NCI-H1694 treated with DMSO at 0.1 percent for 48 hours (cell line): Measurements from ENCODE around the gene GRAMD4.

Experiments
- DNase-seq: peaks from one replicate; lab custom pipeline; 2025; lab: John Stamatoyannopoulos, UW

The GRAMD4 gene

DNA sequence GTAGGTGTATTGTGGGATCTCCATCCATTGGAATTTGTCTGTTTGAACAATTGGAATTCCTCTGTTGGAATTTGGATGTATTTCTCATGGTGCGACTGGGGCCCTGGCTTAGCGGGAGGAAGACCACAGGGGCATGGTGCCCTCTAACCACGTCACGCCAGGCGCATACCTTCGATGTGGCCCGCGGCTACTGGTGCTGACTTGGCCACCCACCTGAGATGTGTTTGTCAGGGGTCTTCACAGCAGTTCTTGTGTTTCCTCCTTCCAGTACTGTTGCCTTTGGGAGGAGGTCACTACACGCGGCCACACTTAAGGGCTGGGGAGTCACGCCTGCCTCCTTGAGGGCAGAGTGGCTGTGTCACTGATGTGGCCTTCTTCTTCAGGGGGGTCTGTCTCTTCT, 36.6 kb upstream of the GRAMD4 start:
- DNase-seq, result no peak

DNA sequence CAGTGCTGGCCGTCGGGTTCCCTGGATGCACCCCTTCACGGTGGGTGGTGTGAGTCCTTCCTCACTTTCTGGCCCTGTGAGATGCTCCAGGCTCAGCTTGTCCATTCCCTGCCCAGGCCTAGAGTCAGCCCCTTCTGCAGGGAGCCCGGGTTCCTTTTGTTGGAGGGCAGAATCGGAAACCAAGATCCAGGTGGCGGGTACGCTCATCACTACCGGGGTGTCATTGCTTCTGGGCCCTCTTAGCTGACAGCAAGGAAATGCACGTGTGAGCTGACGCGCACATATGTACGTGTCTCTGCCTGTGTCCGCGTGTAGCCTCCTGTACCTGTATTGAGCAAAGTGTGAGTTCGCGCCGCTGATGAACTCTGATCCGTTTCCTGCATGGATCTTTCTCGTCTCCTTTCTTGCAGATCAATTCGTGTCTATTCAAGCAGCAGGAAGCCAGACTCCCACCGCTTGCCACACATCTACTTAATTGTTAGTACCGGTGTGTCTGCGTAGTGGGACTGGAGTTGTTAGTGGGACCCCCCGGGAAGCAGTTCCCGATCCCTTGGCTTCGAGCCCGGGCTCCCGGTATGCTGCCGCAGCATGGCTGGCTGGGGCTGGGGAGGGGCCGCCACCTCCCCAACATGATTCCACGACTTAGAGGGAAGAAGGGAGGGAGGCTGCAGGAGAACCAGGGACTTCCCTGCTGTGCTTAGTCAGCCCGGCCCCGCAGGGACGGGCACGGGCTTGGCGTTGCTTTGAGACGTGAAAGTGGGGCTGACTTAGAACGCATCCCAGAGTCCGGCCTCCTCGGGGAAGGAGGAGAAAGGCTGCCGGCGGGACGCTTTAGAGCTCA, 35.9 kb upstream of the GRAMD4 start:
- no peak for DNase-seq

DNA sequence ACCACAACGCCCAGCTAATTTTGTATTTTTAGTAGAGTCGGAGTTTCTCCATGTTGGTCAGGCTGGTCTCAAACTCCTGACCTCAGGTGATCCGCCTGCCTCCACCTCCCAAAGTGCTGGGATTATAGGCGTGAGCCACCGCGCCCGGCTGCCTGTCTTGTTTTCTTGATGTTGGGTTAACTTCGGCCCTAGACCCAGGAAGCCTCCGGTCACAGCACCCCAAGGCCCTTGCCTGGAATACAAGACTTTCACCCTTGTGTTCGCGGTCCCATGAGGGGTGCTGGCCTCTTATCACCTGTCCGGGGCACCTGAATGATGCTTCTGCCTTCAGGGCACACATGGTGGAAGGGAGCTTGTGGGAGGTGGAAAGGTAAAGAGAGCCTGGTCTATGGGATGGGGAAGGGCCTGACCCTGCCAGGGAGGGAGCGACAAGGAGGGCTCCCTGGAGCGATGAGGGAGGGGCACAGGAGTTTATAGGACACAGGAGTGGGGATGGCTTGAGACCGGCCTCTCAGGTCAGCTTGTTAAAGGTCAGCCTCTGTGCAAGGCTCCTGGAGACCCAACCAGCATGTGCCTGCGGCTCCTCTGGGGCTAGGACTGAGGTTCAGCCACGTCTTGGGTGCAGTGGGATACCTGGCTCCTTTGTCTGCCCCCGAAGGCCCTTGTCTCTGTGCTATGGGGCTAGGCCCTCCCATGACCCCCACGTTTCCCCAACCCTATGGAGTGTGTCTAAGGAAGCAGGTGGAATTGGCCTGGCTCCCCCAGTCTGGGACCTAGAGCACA, 34.7 kb upstream of the GRAMD4 start:
- no peak for DNase-seq

DNA sequence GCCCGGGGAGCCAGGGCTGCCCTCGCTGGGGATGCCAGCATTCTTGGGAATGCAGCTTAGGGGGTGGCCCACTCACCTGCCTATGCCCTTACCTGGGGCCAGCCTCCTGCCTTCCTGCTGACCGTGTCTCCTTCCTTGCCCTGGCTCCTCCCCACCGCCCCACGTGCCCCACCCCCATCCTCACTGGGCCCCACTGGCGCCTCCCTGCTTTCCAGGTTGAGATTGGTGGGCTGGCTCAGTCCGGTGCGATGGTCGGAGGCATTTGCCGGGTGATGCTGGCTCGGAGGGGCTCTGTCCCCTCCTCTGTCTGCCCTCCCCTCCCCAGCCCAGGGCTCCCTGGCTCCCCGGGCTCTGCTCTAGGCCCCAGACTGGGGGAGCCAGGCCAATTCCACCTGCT, 34.1 kb upstream of the GRAMD4 start:
- DNase-seq, result no peak

DNA sequence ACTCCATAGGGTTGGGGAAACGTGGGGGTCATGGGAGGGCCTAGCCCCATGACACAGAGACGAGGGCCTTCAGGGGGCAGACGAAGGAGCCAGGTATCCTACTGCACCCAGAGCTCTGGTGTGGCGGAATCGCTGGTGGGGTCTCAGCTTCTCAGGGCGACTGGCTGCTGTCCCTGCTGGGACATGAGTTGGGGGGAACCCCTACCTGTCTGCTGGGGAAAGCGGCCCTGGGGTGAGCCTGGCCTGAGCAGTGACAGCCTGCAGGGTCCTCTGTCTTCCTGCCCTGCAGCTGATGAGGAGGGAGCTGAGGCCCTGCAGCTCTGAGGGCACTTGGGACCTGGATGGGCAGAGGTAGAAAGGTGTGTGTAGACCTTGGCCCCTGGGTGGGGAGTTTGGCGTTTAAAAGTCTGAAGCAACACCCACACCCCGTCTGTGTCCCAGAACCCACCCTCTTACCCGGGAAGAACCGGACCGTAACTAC, 33.6 kb upstream of the GRAMD4 start:
- no peak for DNase-seq

DNA sequence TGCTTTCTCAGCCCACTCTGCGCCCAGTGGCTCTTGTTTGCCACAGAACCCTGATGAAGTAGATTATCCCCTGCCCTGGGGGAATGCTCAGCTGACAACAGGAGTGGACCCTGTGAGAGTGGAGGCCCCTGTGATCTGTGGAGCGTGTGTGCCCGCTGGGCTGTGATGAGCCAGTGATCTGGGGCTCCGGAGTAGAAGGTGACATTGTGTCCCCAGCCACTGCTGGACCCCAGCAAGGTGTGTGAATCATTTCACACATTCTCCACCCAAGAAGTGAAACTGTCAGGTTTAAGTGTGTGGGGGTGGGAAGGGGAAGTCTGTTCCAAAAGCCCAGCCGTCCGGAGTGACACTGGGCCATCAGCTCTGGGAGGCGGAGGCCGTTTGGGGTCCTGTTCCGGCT, 33.1 kb upstream of the GRAMD4 start:
- DNase-seq, result no peak

DNA sequence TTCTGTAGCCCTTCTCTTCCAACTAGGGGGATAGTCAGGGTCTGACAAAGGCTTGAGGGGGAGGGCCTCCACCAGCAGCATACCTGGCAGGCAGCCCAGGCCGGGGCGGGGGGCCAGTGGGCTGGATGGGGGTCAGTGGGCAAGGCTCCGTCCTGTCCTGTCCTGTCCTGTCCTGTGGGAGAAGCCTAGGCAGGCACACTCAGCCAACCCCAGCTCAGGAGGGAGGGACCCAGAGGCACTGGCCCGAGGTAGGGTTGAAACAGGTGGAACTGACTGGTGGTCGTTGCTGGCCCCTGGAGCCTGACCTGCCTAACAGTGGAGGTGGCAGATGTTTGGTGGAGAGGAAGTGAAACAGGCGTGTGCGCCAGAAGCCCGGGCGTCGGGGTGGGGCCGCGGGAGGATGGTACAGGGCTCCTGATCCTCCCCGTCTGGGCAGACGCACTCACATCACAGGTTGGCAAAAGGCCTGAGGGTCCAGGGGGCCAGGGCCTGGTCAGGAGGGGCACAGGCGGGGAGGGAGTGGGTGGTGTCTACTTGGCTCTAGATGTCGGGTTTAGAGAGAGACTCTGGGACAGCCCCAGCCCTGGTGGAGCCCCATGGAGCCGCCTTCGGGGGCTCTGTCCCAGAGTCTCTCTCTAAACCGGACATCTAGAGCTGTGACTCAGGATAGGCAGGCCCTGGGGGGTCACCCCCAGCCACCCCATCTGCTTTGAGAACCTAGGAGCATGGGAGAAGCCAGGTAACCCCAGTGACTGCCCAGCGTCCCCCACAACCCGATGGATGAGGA, 32.5 kb upstream of the GRAMD4 start:
- no peak for DNase-seq

DNA sequence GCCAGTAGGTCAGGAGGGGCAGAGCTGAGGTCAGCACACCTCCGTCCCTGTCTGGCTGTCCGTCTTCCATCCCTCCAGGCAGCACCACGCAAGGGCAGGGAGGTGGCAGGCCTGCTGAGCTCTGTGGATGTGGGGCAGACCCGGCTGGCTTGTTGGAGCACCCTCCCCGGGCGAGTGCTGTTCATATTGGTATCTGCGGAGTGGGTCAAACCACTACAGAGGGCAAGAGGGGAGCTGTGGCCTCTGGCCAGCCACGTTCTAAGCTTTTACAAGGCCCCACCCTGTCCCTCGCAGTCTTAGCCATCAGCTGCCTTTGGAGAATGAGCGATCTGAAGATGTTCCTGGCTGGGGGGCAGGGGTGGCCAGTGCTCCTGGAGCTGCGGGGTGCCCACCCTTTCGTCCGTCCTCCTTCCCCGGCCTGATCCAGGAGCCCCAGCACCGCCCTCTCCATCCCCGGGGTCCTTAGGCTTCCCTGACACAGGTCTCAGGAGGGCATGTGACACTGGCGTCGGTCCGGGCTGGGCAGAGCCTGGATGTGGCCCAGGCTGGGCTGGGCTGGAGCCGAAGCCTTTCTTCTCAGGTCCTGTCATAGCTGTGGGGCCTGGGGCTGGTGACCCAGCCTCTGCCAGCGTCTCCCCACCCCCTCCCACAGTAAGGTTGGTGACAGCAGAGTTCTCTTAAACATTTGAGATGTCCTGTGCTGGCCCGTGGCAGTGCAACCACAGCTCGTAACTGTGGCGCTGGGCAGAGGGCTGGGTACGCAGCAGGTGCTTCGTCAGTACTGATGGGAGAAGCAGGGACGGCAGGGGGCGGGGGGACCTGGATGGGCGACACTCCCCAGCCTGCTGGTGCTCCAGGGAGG, 31.7 kb upstream of the GRAMD4 start:
- DNase-seq, result no peak

DNA sequence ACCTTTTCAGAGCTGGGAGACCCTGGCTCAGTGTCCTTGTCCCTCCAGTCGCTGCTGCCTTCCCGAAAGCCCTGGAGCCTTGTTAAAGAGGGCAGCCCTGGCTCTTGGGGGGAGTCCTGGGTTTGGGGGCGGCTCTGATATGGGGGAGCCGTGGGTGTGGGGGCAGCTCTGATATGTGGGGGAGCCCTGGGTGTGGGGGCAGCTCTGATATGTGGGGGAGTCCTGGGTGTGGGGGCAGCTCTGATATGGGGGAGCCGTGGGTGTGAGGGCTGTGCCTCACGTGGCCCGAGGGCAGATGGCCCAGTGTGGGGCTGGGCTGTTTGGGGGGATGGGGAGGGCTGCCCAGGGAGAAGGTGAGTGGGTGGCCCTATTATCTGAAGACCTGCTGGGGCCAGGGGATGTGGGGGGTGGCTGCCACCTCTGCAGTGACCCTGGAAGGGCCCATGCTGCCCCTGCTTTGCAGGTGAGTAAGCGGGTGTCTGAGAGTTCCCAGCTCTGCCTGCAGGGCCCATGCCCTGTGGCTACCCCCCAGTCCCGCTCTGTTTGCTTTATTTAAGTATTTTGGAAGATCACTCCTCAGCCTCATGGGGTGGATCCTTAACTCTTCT, 30.9 kb upstream of the GRAMD4 start:
- no peak for DNase-seq

DNA sequence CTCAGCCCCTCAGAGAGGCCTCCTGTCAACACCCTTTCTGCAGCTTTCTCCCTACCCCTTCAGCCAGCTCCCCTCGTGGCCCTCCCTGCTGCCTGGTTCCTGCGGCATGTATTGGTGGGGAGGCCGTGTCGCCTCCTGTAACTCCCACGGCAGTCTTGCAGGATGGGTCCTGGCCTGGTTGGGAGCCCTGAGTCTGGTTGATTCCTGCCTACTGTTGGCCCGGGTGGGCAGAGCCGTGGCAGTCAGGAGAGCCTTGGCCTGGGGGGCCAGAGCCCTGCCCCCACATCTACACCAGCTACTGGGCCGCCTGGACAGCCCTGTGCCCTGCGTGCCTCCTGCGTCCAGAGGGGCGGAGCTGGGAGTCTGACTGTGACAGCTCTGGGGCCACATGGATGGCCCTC, 30.3 kb upstream of the GRAMD4 start:
- DNase-seq, result no peak

DNA sequence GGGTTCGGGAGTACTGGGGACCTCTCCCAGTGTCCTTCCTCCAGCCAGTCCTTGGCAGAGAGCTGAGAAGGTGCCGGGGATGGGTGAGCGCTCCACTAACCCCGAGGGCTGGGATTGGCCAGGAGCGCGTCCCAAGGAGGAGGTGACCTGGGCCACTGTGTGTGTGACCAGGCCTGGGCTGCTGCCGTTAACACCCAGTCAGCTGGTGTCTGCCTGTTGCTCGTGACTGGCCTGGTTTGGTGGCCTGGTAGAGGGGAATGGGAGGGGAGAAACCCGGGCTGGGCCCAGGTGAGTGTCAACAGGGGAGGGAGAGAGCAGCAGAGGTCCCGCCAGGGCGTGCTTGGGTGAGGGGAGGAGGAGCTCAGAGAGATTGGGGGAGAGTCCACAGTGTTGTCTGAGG, 29.9 kb upstream of the GRAMD4 start:
- DNase-seq, result no peak

DNA sequence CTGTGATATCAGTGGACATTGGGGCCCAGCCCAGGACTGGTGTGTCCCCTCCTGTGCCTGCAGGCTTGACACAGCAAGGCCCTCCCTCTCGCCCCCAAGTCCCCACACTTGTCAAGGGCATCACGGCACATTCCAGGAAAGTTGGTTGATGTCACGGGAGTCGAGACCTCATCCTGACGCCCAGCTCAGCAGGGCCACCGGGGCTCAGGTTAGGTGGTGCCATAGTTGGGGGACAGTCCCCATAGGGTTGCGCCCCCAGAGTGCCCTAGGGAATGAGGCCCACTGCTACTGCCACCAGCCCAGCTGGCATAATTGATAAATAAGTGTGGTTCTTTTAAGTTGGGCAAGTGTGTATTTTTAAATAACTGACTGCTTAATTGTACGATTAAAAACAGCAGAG, 28.3 kb upstream of the GRAMD4 start:
- no peak for DNase-seq

DNA sequence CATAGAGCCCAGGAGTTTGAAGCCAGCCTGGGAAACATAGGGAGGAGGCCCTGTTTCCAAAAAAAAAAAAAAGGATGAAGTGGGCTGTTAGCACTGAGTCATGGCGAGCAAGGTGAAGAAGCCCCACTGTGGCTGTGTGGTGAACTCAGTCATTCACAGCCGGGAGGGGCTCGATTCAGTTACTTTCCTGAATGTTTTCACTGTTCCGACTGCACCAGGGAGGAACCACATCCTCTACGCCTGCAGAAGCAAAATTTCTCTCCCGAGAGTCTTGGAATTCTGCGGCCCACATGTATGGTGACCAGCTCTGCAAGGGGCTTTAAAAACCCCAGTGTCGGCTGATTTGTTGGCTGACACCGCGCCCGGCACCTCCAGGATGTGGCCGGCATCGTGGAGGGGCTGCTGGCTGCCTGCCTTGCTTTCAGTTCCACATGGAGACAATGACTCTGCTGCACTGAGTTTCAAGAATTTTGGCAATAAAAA, 27.8 kb upstream of the GRAMD4 start:
- no peak for DNase-seq

DNA sequence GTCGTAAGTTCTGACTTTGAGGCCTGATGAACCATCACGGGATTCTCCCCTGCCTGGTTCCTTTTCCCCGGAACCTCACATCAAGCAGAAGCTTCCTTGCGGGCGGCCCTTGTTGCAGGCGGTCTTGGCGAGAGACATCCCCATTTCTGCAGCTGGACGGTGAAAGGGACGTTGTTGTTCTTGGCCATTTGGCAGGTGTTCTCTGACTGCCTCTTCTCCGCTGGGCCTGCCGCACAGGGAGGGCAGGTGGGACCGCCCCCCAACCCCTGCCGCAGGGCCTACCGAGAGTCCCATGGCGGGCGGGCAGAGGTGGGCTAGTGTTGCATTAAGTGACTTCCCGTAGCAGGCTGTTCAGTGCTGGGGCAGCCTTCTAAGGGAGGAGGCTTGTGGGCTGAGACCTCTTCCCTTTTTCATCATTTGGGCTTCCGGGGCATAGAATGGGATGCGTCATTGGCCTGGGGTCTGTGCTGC, 26.9 kb upstream of the GRAMD4 start:
- no peak for DNase-seq

DNA sequence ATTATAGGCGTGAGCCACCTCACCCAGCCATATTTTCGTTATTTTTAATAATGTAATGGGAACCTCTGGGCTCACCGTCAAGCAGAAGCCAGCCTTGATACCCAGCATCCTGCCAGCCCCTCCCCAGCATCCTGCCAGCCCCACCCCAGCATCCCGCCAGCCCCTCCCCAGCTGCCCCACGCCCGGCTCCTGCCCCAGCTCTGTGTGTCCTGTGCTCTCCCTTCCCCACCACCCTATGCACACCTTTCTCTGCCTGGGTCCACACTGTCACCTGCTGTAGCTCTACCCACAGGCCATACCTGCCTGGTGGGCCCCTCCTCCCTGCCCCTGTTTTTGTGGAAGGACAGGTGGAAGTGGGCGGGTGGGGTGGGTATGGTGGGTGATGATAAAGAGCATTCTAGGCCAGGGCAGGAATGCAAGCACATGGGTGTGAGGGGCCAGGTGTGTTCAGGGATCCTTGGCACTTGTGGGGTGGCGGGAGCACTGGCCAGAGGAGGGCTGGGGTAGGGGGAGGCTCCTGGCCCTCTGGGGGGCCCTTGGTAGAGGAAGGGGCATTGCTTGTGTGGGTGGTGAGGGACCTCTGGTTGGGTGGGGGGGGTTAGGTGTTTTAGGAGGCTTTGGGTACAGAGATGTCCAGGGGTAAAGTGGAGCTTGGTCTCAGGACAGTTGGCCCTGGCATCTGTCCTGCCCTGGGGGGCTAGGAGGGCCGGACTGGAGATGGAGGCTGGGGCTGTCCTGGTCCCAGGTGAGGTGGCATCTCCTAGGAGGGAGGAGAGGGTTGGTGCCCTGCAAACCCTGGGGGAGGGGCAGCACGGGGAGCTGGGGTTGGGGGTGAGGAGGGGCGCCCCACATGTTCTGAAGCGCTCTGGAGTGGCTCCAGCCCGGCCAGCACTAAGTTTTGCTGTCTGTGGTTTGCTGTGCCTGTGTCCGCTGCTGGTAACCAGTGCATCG, 25.9 kb upstream of the GRAMD4 start:
- DNase-seq, result no peak

DNA sequence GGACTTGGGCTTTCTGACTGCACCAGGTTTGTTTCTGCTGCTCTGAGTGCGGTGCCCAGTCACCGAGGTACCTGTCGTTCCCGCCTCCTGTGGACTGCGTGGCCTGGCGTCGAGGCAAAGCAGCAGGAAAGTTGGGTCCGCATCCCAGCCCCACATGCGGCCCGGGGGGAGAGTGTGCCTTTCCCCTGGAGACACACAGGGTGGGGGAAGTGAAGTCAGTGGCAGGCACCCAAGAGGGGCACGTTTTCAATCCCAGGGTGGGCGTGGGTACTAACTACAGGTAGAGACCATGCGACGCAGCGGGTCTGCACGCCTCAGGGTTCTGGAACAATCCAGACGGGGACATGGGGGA, 25.3 kb upstream of the GRAMD4 start:
- DNase-seq, result no peak

DNA sequence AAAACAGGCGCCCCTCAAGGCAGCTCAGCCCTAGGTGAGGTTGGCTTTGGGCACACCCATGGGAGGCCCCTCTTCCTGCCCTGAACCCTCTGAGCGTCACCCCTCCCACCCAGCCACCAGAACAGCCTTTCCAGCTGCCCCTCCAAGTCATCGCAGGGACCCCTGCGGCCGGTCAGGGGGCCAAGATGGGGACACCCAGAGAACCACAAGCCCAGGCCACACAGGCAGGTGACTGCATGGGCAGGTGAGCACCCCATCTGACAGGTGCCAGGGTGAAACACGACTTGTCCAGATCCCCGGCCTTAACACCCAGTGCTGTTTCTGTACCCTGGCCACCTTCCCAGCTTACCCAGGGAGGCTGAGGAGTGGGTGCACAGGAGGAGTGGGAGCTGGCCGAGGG, 24.6 kb upstream of the GRAMD4 start:
- DNase-seq, result no peak

DNA sequence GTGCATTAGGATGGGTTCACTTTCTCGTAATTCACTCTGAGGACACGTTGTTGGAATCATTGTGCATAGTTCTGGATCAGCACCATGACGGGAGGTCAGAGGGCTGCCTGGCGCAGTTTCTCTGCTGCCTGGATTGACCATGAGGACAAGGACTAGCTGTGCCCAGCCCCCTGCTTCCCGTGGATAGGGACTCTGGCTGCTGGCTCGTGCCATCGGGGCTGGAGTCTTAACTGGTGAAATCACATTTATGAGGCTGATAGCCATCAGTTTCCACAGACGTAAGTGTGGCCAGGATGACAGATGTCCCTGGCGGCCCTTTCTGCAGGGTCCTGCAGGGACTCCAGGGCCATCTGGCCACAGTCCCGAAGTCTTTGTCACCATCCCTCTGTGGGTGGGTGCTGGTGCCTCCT, 24.1 kb upstream of the GRAMD4 start:
- DNase-seq, result no peak

DNA sequence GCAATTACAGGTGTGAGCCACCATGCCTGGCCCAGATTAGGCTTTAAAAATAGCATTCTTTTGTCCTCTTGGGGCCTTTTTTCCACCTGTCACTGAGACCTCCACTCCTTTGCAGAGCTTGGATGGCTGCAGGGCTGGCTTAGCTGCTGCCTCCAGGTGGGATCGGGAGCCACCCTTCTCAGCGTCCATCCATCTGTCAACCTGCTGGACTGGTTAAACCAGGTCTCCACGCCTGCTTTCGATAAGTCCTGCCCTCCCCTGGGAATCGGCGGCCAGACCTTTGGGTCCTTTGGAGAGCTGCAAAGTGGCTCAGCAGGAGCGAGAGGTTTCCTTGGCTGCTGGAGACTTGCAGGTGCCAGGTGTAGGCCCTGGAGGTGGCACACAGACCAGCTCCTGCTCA, 23.4 kb upstream of the GRAMD4 start:
- DNase-seq, result no peak

DNA sequence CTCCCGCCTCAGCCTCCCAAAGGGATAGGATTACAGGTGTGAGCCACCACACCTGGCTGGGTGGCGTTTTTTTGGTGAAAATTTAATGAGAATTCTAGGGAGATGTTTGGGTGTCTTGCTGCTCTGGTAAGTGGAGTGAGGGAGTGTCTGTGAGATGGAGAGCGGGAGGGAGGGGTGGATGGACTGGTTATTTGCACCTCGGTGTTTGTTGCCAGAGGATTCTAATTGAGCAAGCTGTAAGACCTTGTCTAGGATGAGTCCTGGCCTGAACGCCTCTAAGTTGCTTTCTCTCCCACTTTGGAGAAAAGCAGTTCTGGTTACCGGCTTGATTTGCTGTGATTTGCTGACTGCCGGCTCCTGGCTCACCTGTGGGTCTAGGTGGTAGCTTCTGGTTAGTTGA, 22.0 kb upstream of the GRAMD4 start:
- DNase-seq, result no peak
